Activated T-cell treated with anti-CD3 and anti-CD28 coated beads, Interleukin-2, amount 50 U/mL, for 4 hours (primary cell): Measurements from ENCODE around the gene AGXT2. TPM values are rescaled to one million over a fixed set of nuclear protein-coding genes. Genes with fewer than 3 reads are reported as not detected.
A peak's percentile ranks its signal among the peaks of the same experiment; 100 is the strongest.
"Not testable (repeated sequence)": the region's sequence is repeated elsewhere in the genome, so short reads cannot be mapped to it uniquely, and the experiment has no call there.

Experiments
- ATAC-seq, 2 donors: fragments of 200-7000 bp; cut with Tn5 transposase; one replicate each; pipeline ENCODE4 v1.10.0; 2021
- DNase-seq: peaks from one replicate; pipeline ENCODE4 v3.0.0-alpha.2; 2020
- H3K27me3 Mint-ChIP-seq: one replicate; pipeline ENCODE4 v1.8.0; 2021; ENCODE audit warnings: low read depth, mixed read lengths
- H3K36me3 Mint-ChIP-seq: one replicate; pipeline ENCODE4 v1.8.0; 2022; ENCODE audit warnings: mixed read lengths; ENCODE audit not compliant: insufficient read depth
- H3K4me1 Mint-ChIP-seq: one replicate; pipeline ENCODE4 v1.8.0; 2021; ENCODE audit warnings: low read depth, mixed read lengths
- H3K4me3 Mint-ChIP-seq: one replicate; pipeline ENCODE4 v1.8.0; 2021; ENCODE audit warnings: mild to moderate bottlenecking, moderate library complexity, mixed read lengths
- H3K9me3 Mint-ChIP-seq: one replicate; pipeline ENCODE4 v1.8.0; 2021; ENCODE audit warnings: mixed read lengths
- total RNA-seq, 3 donors: library from RNA; stranded (reverse); gene quantifications; one replicate each; pipeline ENCODE4 v1.2.1, GENCODE V29; 2021

The AGXT2 gene
- total RNA-seq, 3 donors from 2014 or later, result not detected

DNA sequence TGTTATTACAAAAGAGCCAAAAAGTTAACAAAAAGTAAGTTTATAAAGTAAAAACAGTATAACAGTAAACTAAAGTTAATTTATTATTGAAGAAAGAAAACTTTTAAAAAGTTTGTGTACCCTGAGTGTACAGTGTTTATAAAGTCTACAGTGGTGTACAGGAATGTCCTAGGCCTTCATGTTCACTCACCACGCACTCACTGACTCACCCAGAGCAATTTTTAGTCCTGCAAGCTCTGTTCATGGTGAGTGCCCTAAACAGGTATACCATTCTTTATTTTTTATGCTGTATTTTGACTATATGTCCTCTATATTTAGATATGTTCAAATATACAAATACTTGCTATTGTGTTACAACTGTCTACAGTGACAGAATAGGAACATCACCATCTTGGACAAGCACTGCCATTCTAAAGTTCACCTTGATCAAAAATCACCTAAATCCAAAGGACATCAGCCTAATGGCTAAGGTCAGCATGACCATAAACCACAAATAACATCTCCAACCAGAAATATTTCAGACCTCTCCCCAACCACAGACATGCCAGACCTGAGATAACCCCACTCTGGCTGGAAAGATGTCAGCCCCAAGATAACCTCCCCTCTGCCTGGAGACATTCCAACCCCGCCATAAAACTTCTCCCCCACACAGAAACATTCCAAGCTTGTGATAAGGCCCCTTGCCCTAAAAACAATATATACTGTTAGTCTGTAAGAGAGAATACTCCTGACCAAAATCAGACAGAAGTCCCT, 56.1 kb downstream of the AGXT2 start:
- no peak for ATAC-seq
- no peaks in the 10 kb centered on the region for H3K4me1 Mint-ChIP-seq
- peaks cover 1% of the 10 kb centered on the region for H3K36me3 Mint-ChIP-seq
- H3K4me3 Mint-ChIP-seq, result no peak overlapping the region
- peaks cover 6% of the 10 kb centered on the region for H3K9me3 Mint-ChIP-seq
- H3K27me3 Mint-ChIP-seq, result peaks cover 35% of the 10 kb centered on the region
- no peak for DNase-seq

GRCh38 chr5:34986965-34987364, 60.8 kb downstream of the AGXT2 start:
- DNase-seq (no peak), ATAC-seq (no peak)
- peaks cover 18% of the 10 kb centered on the region for H3K9me3 Mint-ChIP-seq
- no peak overlapping the region for H3K4me3 Mint-ChIP-seq
- H3K4me1 Mint-ChIP-seq, result no peaks in the 10 kb centered on the region
- peaks cover 28% of the 10 kb centered on the region for H3K27me3 Mint-ChIP-seq
- H3K36me3 Mint-ChIP-seq, result peaks cover 2% of the 10 kb centered on the region

DNA sequence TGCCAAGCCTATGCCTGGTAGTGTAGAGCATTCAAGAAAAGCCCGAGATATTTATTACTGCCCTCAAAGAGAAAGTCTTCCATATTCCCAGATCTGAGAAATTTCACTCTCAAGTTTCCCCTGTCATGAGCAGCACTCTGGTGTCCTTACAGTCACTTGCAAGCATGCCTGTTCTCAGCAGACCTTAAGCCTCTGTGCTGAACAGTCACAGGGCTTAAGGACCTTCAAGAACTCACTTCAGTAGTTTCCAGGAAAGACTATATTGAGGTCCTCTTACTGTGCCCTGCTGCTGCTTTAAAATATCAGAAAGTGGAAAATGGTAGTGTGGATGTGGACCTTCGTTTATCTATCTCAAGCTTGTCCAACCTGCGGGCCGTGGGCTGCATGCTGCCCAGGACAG, 64.9 kb downstream of the AGXT2 start:
- H3K9me3 Mint-ChIP-seq, result peaks cover 22% of the 10 kb centered on the region
- DNase-seq, result no peak
- no peak overlapping the region for H3K4me3 Mint-ChIP-seq
- peaks cover 10% of the 10 kb centered on the region for H3K27me3 Mint-ChIP-seq
- peaks cover 2% of the 10 kb centered on the region for H3K36me3 Mint-ChIP-seq
- ATAC-seq, result no peak
- H3K4me1 Mint-ChIP-seq, result no peaks in the 10 kb centered on the region

DNA sequence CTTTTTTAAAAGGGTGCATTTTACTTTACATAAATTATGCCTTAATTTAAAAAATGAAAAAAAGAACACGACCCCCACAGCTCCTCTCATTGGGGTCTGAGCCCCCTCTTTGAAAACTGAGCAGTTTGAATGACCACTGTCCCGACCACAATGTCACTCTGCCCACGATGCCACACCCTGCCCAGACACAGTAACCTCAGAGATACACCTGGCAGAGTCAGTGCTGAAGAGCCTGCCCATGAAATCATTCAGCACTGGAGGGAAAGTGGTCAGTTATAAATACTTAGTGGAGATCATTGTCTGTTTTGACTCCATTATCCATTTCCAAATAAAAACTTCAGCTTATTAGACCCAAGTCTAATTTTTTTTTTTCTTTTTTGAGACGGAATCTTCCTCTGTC, 69.1 kb downstream of the AGXT2 start:
- Mint-ChIP-seq H3K27me3 (no peaks in the 10 kb centered on the region), H3K9me3 (peaks cover 6% of the 10 kb centered on the region), H3K4me3 (no peak overlapping the region), H3K36me3 (no peaks in the 10 kb centered on the region), H3K4me1 (no peaks in the 10 kb centered on the region)
- no peak for DNase-seq
- ATAC-seq, result no peak

DNA sequence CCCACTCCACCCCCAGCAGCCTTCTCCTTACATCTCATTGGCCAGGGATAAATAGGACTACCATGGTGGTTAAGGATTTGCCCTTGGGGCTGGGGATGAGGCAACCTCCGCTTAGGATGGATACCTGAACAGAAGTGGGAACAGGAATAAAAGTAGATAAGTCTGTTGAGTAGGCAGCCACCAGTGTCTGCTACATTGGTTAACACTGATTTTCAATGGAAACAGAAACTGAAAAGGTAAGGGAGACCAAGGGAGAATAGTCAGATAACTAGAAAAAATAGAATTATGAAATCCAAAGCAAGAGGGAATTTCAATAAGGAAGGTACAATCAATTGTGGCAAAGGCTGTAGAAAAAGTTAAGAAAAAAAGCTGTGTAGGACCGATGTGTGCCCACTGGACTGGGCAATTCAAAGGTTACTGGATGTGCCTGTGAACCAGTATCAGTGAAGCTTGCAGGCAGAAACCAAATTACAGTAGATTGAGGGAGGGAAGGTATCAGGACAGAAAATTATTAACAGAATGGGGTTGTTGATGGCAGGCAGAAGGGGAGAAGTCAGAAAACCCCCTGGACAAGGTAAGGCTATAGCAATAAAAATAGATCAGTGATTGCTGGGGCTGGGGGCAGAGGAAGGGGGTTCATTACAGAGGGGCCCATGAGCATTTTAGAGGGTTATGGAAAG, 69.7 kb downstream of the AGXT2 start:
- Mint-ChIP-seq H3K36me3 (peaks cover 2% of the 10 kb centered on the region), H3K27me3 (no peaks in the 10 kb centered on the region), H3K4me1 (no peaks in the 10 kb centered on the region), H3K9me3 (peaks cover 6% of the 10 kb centered on the region), H3K4me3 (no peak overlapping the region)
- ATAC-seq, result no peak
- DNase-seq, result no peak

- H3K27me3 Mint-ChIP-seq, result no peaks in the 10 kb centered on the region
- no peaks in the 10 kb centered on the region for H3K9me3 Mint-ChIP-seq
- no peak overlapping the region for H3K4me3 Mint-ChIP-seq
- ATAC-seq (no peak), DNase-seq (no peak)
- no peaks in the 10 kb centered on the region for H3K4me1 Mint-ChIP-seq
- peaks cover 2% of the 10 kb centered on the region for H3K36me3 Mint-ChIP-seq
Measured at GRCh38 chr5:34976347-34976746, 71.4 kb downstream of the AGXT2 start.

GRCh38 chr5:34971655-34972054, 76.1 kb downstream of the AGXT2 start:
- not testable (repeated sequence) for H3K9me3 Mint-ChIP-seq, H3K4me3 Mint-ChIP-seq, ATAC-seq, H3K27me3 Mint-ChIP-seq, DNase-seq, H3K4me1 Mint-ChIP-seq, H3K36me3 Mint-ChIP-seq

DNA sequence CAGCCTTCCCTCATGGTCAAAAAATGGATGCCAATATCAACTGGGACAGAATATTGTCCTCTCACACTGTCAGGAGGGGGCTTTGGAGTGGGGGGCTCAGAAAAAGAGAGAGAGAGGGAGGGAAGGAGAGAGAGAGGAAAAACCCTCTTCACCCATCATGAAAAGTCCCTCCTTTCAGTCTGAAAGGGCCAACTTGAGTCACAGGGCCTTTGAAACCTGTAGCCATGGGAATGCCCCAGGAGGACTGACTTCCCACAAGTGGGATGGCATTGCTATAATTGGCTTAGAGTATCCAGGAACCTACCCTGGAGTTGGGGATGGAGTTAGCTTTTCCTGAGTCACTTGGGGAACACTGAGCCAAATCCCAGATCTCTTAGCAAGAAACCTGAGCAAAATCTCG, 77.2 kb downstream of the AGXT2 start:
- no peak overlapping the region for H3K4me3 Mint-ChIP-seq
- H3K9me3 Mint-ChIP-seq, result peaks cover 13% of the 10 kb centered on the region
- DNase-seq (no peak), ATAC-seq (no peak)
- H3K27me3 Mint-ChIP-seq, result no peaks in the 10 kb centered on the region
- no peaks in the 10 kb centered on the region for H3K4me1 Mint-ChIP-seq
- H3K36me3 Mint-ChIP-seq, result peaks cover 16% of the 10 kb centered on the region

GRCh38 chr5:34968258-34968657, 79.5 kb downstream of the AGXT2 start:
- peaks cover 14% of the 10 kb centered on the region for H3K9me3 Mint-ChIP-seq
- peaks cover 17% of the 10 kb centered on the region for H3K36me3 Mint-ChIP-seq
- H3K4me1 Mint-ChIP-seq, result no peaks in the 10 kb centered on the region
- H3K4me3 Mint-ChIP-seq, result no peak overlapping the region
- ATAC-seq (no peak), DNase-seq (no peak)
- H3K27me3 Mint-ChIP-seq, result no peaks in the 10 kb centered on the region

GRCh38 chr5:34967540-34967939, 80.2 kb downstream of the AGXT2 start:
- Mint-ChIP-seq H3K9me3 (peaks cover 14% of the 10 kb centered on the region), H3K36me3 (peaks cover 17% of the 10 kb centered on the region), H3K4me3 (no peak overlapping the region), H3K4me1 (no peaks in the 10 kb centered on the region), H3K27me3 (no peaks in the 10 kb centered on the region)
- ATAC-seq, result no peak
- DNase-seq, result no peak

GRCh38 chr5:34959323-34959722, 88.4 kb downstream of the AGXT2 start:
- Mint-ChIP-seq H3K27me3 (no peaks in the 10 kb centered on the region), H3K4me3 (no peak overlapping the region)
- peak; percentile 77 to 82 for ATAC-seq

DNA sequence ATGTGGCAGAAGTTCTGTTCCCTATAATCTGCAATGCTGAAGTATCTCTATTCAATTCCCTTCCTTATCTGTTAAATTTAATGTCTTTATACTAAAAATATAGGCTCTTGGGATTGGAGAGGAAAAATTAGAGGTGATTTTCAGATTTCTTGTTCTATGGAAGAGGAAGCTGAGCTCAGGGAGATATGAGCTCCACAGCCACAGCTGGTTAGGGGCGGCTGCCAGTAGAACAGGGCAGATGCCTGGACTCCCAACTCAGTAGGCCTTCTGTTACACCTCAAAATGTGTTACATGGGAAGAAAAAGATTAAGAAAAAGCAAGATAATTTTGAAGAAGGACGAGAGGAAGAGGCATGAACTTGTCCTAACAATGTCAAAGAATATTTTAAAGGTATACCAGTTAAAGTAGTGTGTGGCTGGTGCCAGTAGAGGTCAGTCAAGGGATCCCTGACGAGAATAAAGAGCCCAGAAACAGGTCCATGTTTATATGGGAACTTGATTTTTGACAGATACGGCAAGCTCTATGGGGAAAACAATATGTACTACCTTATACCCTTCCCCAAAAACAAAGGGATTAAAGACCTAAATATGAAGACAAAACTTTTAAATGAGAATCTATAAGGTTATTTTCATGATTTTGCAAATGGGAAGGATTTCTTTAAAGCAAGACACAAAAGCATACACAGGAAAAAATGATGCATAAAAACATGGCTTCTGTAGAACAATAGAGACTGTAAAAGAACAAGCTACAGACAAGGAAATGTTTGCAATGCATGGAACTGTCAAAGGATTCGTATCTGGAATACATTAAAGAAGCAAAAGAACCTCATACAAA, 89.7 kb downstream of the AGXT2 start:
- Mint-ChIP-seq H3K9me3 (no peaks in the 10 kb centered on the region), H3K4me3 (no peak overlapping the region), H3K4me1 (peaks cover 11% of the 10 kb centered on the region), H3K27me3 (no peaks in the 10 kb centered on the region), H3K36me3 (peaks cover 12% of the 10 kb centered on the region)
- DNase-seq (no peak), ATAC-seq (no peak)

More at GRCh38 chr5:34959323-34959722, 88.4 kb downstream of the AGXT2 start:
- no peaks in the 10 kb centered on the region for H3K9me3 Mint-ChIP-seq
- DNase-seq, result no peak
- peaks cover 11% of the 10 kb centered on the region for H3K4me1 Mint-ChIP-seq
- peaks cover 11% of the 10 kb centered on the region for H3K36me3 Mint-ChIP-seq

DNA sequence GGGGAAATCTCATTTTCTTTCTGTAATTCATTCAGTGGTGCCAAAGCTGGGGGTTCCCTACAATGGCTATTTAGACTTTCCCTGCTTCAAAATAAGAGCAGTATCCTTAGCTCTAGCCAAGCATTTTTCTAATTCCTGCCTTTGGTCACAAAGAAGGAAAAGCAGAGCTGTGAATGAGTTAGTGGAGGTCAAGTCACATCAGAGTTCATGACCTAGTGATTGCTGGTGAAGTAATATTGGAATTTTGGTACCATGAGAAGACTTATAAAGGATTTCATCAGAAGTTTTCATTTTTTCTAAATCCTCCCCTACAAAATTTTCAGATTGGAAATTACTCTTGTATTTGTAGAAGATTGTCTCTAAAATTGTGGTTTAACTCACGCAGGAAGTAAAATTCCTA, 90.4 kb downstream of the AGXT2 start:
- no peaks in the 10 kb centered on the region for H3K27me3 Mint-ChIP-seq
- peaks cover 14% of the 10 kb centered on the region for H3K36me3 Mint-ChIP-seq
- ATAC-seq (no peak), DNase-seq (no peak)
- no peaks in the 10 kb centered on the region for H3K9me3 Mint-ChIP-seq
- no peak overlapping the region for H3K4me3 Mint-ChIP-seq
- peaks cover 11% of the 10 kb centered on the region for H3K4me1 Mint-ChIP-seq
